K562 (cell line): ENCODE measurements around the gene BORCS5. TPM values are rescaled to one million over a fixed set of nuclear protein-coding genes. Genes with fewer than 3 reads are reported as not detected.

Source experiments
- ATAC-seq: fragments of 200-7000 bp; cut with Tn5 transposase; 3 replicates; pipeline ENCODE4 v1.9.1; 2020; ENCODE audit warnings: moderate library complexity
- BruUV-seq: library from RNA; stranded (reverse); fragments of 400-500 nt; replicated peaks from 2 replicates; lab custom pipeline; 2021; lab: Mats Ljungman, UMichigan
- CTCF ChIA-PET: fragments of 300-600 bp; formaldehyde crosslinking; extraction: SDS; loops from one replicate; lab custom pipeline; 2021; ENCODE audit warnings: low intra/inter-chr PET ratio; lab: Yijun Ruan, JAX
- POLR2A ChIA-PET: fragments of 300-600, 350-650 bp; sonication (Branson Sonifier 250); formaldehyde crosslinking; extraction: SDS; loops from one replicate; lab custom pipeline; 2021; ENCODE audit warnings: antibody characterized with exemption, inconsistent platforms; lab: Yijun Ruan, JAX
- DNase-seq, 4 experiments: peaks; one replicate each; pipeline versions ENCODE4 v3.0.0 to v3.0.0-alpha.2; 2011 to 2018; ENCODE audit warnings: low spot score in 3 of 4, mixed read lengths in 3 of 4; ENCODE audit errors: extremely low read depth in 1 of 4
- FAIRE-seq: peaks from 2 replicates; lab custom pipeline; 2011; peaks lifted over from hg19 to GRCh38; lab: Jason Lieb, UNC
- H2AFZ ChIP-seq: 2 replicates; pipeline ENCODE4 v1.6.0; 2011; ENCODE audit warnings: low read depth, low read length, control low read depth, inconsistent platforms
- H3K27ac ChIP-seq: fragments of 200-600 bp; 3 replicates; pipeline ENCODE4 v1.8.0; 2011; ENCODE audit warnings: low read depth, mild to moderate bottlenecking, control low read depth, inconsistent platforms, low read length, moderate library complexity, mixed read lengths; ENCODE audit errors: extremely low read depth
- H3K27me3 ChIP-seq, 2 experiments: fragments of 300-600 bp in 1 of 2; 2 replicates in 1 of 2; 3 replicates in 1 of 2; pipeline versions ENCODE4 v1.6.0 to v1.8.0; 2011; ENCODE audit warnings: inconsistent platforms in 2 of 2, low read length in 2 of 2, mild to moderate bottlenecking in 1 of 2, mixed read lengths in 1 of 2, moderate library complexity in 1 of 2; ENCODE audit not compliant: control insufficient read depth in 2 of 2, insufficient read depth in 2 of 2
- H3K36me3 ChIP-seq: fragments of 300-600 bp; 3 replicates; pipeline ENCODE4 v1.8.0; 2011; ENCODE audit warnings: mild to moderate bottlenecking, low read length, inconsistent platforms; ENCODE audit not compliant: control insufficient read depth, insufficient read depth
- H3K4me1 ChIP-seq, 2 experiments: fragments of 200-600 bp in 1 of 2; replicated peaks in 1 of 2; 2 replicates in 1 of 2; 3 replicates in 1 of 2; pipeline versions ENCODE4 v1.5.1 to v1.8.0; 2011; ENCODE audit warnings: inconsistent platforms in 2 of 2, low read length in 2 of 2, mild to moderate bottlenecking in 1 of 2, mixed read lengths in 1 of 2, moderate library complexity in 1 of 2; ENCODE audit not compliant: control insufficient read depth in 2 of 2, insufficient read depth in 2 of 2
- H3K4me2 ChIP-seq: 2 replicates; pipeline ENCODE4 v1.6.1; 2011; ENCODE audit warnings: low read length, control low read depth, inconsistent platforms, mixed read lengths; ENCODE audit not compliant: insufficient read depth
- H3K4me3 ChIP-seq: fragments of 200-600 bp; sonication (generic), shearing (Covaris generic); 2 replicates; pipeline ENCODE4 v1.5.1; 2016; ENCODE audit warnings: control low read depth, inconsistent platforms
- H3K79me2 ChIP-seq: fragments of 200-600 bp; 3 replicates; pipeline ENCODE4 v1.8.0; 2011; ENCODE audit warnings: low read length, inconsistent platforms; ENCODE audit not compliant: control insufficient read depth, insufficient read depth
- H3K9ac ChIP-seq, 2 experiments: 2 replicates each; pipeline versions ENCODE4 v1.6.0 to v1.6.1; 2011; ENCODE audit warnings: low read depth in 2 of 2, low read length in 2 of 2, control low read depth in 1 of 2, inconsistent platforms in 1 of 2, mild to moderate bottlenecking in 1 of 2, mixed read lengths in 1 of 2; ENCODE audit not compliant: insufficient read depth in 1 of 2
- H3K9me1 ChIP-seq: one replicate; pipeline ENCODE4 v1.6.0; 2011; ENCODE audit warnings: inconsistent platforms, mild to moderate bottlenecking, low read length, moderate library complexity; ENCODE audit not compliant: control insufficient read depth, insufficient read depth
- H3K9me3 ChIP-seq: replicated peaks from 2 replicates; pipeline ENCODE4 v1.5.1; 2011; ENCODE audit warnings: low read depth, low read length, inconsistent platforms; ENCODE audit not compliant: control insufficient read depth, insufficient read depth
- H4K20me1 ChIP-seq: replicated peaks from 2 replicates; pipeline ENCODE4 v1.6.1; 2011; ENCODE audit warnings: low read length, inconsistent platforms, mixed read lengths; ENCODE audit not compliant: control insufficient read depth, insufficient read depth
- ARNT ChIP-seq, 2 experiments: fragments of 450-650 bp; IDR thresholded peaks; 2 replicates each; pipeline ENCODE4 v1.6.1; 2016; ENCODE audit warnings: mild to moderate bottlenecking in 1 of 2
- ATF4 ChIP-seq: fragments of 450-650 bp; formaldehyde crosslinking; IDR thresholded peaks from 2 replicates; pipeline ENCODE4 v1.4.0; 2022; ENCODE audit warnings: mild to moderate bottlenecking, moderate library complexity
- CHAMP1 ChIP-seq: fragments of 450-650 bp; IDR thresholded peaks from 2 replicates; pipeline ENCODE4 v1.6.1; 2016; ENCODE audit warnings: mild to moderate bottlenecking
- HINFP ChIP-seq: fragments of 450-650 bp; conservative IDR thresholded peaks from 2 replicates; pipeline ENCODE4 v1.6.1; 2016; ENCODE audit warnings: missing genetic modification characterization, low read depth, mild to moderate bottlenecking, control low read depth, missing compliant biosample characterization
- MECOM ChIP-seq: fragments of 250-450 bp; sonication (Bioruptor Pico); IDR thresholded peaks from 2 replicates; pipeline ENCODE4 v1.8.0; 2022; ENCODE audit warnings: inconsistent platforms
- MYNN ChIP-seq, 2 experiments: sonication (generic); formaldehyde crosslinking in 1 of 2; IDR thresholded peaks; 2 replicates each; pipeline versions ENCODE4 v1.5.0 to v1.6.1; 2016 to 2020; ENCODE audit warnings: antibody characterized with exemption in 1 of 2, missing genetic modification reagents in 1 of 2
- RAD21 ChIP-seq, 2 experiments: fragments of 250-450 bp in 1 of 2; fragments of 450-650 bp in 1 of 2; sonication (Bioruptor Pico) in 1 of 2; formaldehyde crosslinking in 1 of 2; IDR thresholded peaks in 1 of 2; conservative IDR thresholded peaks in 1 of 2; 2 replicates each; pipeline versions ENCODE4 v1.4.0 to v1.8.0; 2020 to 2022; ENCODE audit warnings: mild to moderate bottlenecking in 2 of 2, moderate library complexity in 1 of 2
- RUNX1 ChIP-seq: sonication (generic); IDR thresholded peaks from 2 replicates; pipeline ENCODE4 v1.6.1; 2016; ENCODE audit warnings: antibody characterized with exemption, low read depth
- SMARCC2 ChIP-seq: fragments of 450-650 bp; IDR thresholded peaks from 2 replicates; pipeline ENCODE4 v1.6.1; 2017; ENCODE audit warnings: antibody characterized with exemption, moderate library complexity, mild to moderate bottlenecking, low read depth
- TBP ChIP-seq: optimal IDR thresholded peaks from 2 replicates; pipeline ENCODE3; 2011; ENCODE audit warnings: low read depth, low read length, improper control_type of control experiment
- TCF7L2 ChIP-seq: fragments of 150-350 bp; IDR thresholded peaks from 2 replicates; pipeline ENCODE4 v1.6.1; 2016; ENCODE audit warnings: low read depth, mild to moderate bottlenecking, low read length, moderate library complexity
- ZBTB12 ChIP-seq: fragments of 250-450 bp; sonication (Bioruptor Pico); IDR thresholded peaks from 2 replicates; pipeline ENCODE4 v1.4.0; 2020
- ZKSCAN8 ChIP-seq: fragments of 200-800 bp; sonication (Bioruptor generic); IDR thresholded peaks from 2 replicates; pipeline ENCODE4 v1.6.1; 2016; ENCODE audit warnings: missing genetic modification characterization, missing compliant biosample characterization
- ZNF23 ChIP-seq: fragments of 250-450 bp; sonication (Bioruptor Pico); IDR thresholded peaks from 2 replicates; pipeline ENCODE4 v1.4.0; 2020; ENCODE audit warnings: mild to moderate bottlenecking
- ZSCAN32 ChIP-seq: fragments of 450-650 bp; formaldehyde crosslinking; IDR thresholded peaks from 2 replicates; pipeline ENCODE4 v1.4.0; 2020; ENCODE audit warnings: mild to moderate bottlenecking, moderate library complexity
- WGBS: fragments of 100-300 bp; shearing (Covaris generic); methylation state at CpG from one replicate; pipeline ENCODE4 v1.1.6; 2016; ENCODE audit warnings: low coverage, mixed read lengths; ENCODE audit not compliant: insufficient coverage; ENCODE audit errors: missing lambda C conversion rate; 5-methylcytosine and 5-hydroxymethylcytosine counted together
- in situ Hi-C: fragments of 300-500 bp; cut with MboI; formaldehyde crosslinking; loops from 4 replicates; pipeline ENCODE4 v1.15.0; 2018; ENCODE audit warnings: inconsistent platforms, mixed read lengths
- intact Hi-C: fragments of 100-400 bp; cut with micrococcal nuclease; formaldehyde crosslinking; loops from 2 replicates; pipeline ENCODE4 v1.14.2; 2022
- polyA plus RNA-seq, 8 experiments: library from polyadenylated mRNA; depleted of rRNA in 4 of 8; stranded (reverse) in 5 of 8; unstranded in 3 of 8; fragments of >200 nt; fragmentation: Nextera tagmentation in 2 of 8; fragmentation: Illumina TruSeq in 1 of 8; extraction: Ambion mirVana in 2 of 8; extraction: Trizol in 1 of 8; gene quantifications; 2 replicates each; pipeline versions ENCODE4 v1.2.1 to v1.2.3, GENCODE V29; 2011 to 2014; ENCODE audit warnings: inconsistent platforms in 1 of 8, missing spikeins in 1 of 8
- total RNA-seq, 7 experiments: library from RNA; depleted of rRNA in 6 of 7; stranded (reverse); fragments of >200 nt in 6 of 7; fragmentation: Illumina TruSeq in 2 of 7; extraction: Trizol in 2 of 7; gene quantifications; 2 replicates each; pipeline versions ENCODE4 v1.2.1 to v1.2.3, GENCODE V29; 2011 to 2021; ENCODE audit warnings: low replicate concordance in 1 of 7

The BORCS5 gene
- total and polyA plus RNA-seq, 9 of the 15 experiments (the other 6 are each of a cell fraction or from before 2014, with no cell fraction given): 0.31 to 12.4 (median 6.6) TPM

GRCh38 chr12:12460935-12461922, 104.4 kb downstream of the BORCS5 start:
- H3K79me2 ChIP-seq: no peaks in the 10 kb centered on the region
- in situ Hi-C loops: no loop called here
- DNase-seq: no peak
- no peaks in the 10 kb centered on the region for H3K9me3 ChIP-seq
- no peak overlapping the region for H3K4me3 ChIP-seq
- FAIRE-seq: no peak
- no TSS peak for BruUV-seq
- ATAC-seq: no peak
- intact Hi-C loops: no loop called here
- no peak overlapping the region for H2AFZ ChIP-seq
- no peaks in the 10 kb centered on the region for H3K27me3 ChIP-seq
- WGBS: 76% methylated on average over 8 of the region's 8 CpGs
- ChIA-PET POLR2A (no interaction called here), CTCF (no interaction called here)
- H3K27ac ChIP-seq: no peak overlapping the region
- H3K9me1 ChIP-seq: no peaks in the 10 kb centered on the region
- H3K9ac ChIP-seq: no peak overlapping the region
- no peak overlapping the region for H3K4me2 ChIP-seq
- H3K4me1 ChIP-seq: peaks cover 0 to 13% of the 10 kb centered on the region in 2 experiments; a peak in 3 of 5 replicates
- H3K36me3 ChIP-seq: peaks cover 3% of the 10 kb centered on the region; the same call in 1 of the 3 replicates
- H4K20me1 ChIP-seq: 0 out of 2 replicates have a peak, but pooled peaks cover 7% of the 10 kb centered on the region
- TF ChIP-seq RAD21 (CRISPR knock-in tag; conservative IDR thresholded peaks at IDR 0.05 in 1 of 2, IDR thresholded peaks at IDR 0.05 in 1 of 2) (no peak), TCF7L2 (no peak), CHAMP1 (no peak), ZSCAN32 (no peak), ZKSCAN8 (CRISPR knock-in tag) (no peak), RUNX1 (no peak), MECOM (CRISPR knock-in tag) (no peak), ZNF23 (CRISPR knock-in tag) (no peak), ZBTB12 (CRISPR knock-in tag) (no peak), SMARCC2 (no peak), HINFP (tag) (no peak), ARNT (IDR thresholded peaks at IDR 0.05) (no peak), TBP (no peak), MYNN (IDR thresholded peaks at IDR 0.05) (no peak), MYNN (CRISPR knock-in tag; IDR thresholded peaks at IDR 0.05) (no peak), ATF4 (CRISPR knock-in tag) (no peak)
